Erythroblast (primary cell): Measurements from ENCODE around the gene ART1.
"Not testable (repeated sequence)": the region's sequence is repeated elsewhere in the genome, so short reads cannot be mapped to it uniquely, and the experiment has no call there.

Source experiments
- GATA1 ChIP-seq: IDR thresholded peaks from 2 replicates; pipeline ENCODE4 v1.6.1; 2011; ENCODE audit warnings: low read depth, mild to moderate bottlenecking, control low read depth, low read length, moderate library complexity
- POLR2A ChIP-seq: IDR thresholded peaks from 2 replicates; pipeline ENCODE4 v1.6.1; 2011; ENCODE audit warnings: mild to moderate bottlenecking, low read length

GRCh38 chr11:3657331-3657730, 12.4 kb downstream of the ART1 start:
- not testable (repeated sequence) for TF ChIP-seq POLR2A, GATA1
